Jurkat, Clone E6-1 (cell line): Measurements from ENCODE around the gene LDLRAD4.

ENCODE experiments used
- DNase-seq: peaks from one replicate; pipeline ENCODE4 v3.0.0-alpha.2; 2011; ENCODE audit warnings: low read depth, low spot score
- H3K4me3 ChIP-seq: 2 replicates; pipeline ENCODE4 v1.5.1; 2011; ENCODE audit warnings: mild to moderate bottlenecking, low read length, control low read depth, moderate library complexity

Gene LDLRAD4

GRCh38 chr18:13551305-13551603, 332.7 kb downstream of the LDLRAD4 start:
- H3K4me3 ChIP-seq: no peak overlapping the region
- DNase-seq: no peak

- no peak overlapping the region for H3K4me3 ChIP-seq
- DNase-seq: no peak
Measured at GRCh38 chr18:13551841-13552733, 333.5 kb downstream of the LDLRAD4 start.

- H3K4me3 ChIP-seq: no peak overlapping the region
- no peak for DNase-seq
Measured at GRCh38 chr18:13553449-13553848, 334.9 kb downstream of the LDLRAD4 start.

GRCh38 chr18:13555192-13555591, 336.6 kb downstream of the LDLRAD4 start:
- H3K4me3 ChIP-seq: no peak overlapping the region
- DNase-seq: no peak

- DNase-seq: no peak
- H3K4me3 ChIP-seq: no peak overlapping the region
Measured at GRCh38 chr18:13555865-13556264, 337.3 kb downstream of the LDLRAD4 start.

- no peak for DNase-seq
- no peak overlapping the region for H3K4me3 ChIP-seq
Measured at GRCh38 chr18:13556502-13556901, 337.9 kb downstream of the LDLRAD4 start.

- DNase-seq: peak; percentile 54
Measured at GRCh38 chr18:13558124-13558523, 339.6 kb downstream of the LDLRAD4 start.

GRCh38 chr18:13558790-13559189, 340.2 kb downstream of the LDLRAD4 start:
- H3K4me3 ChIP-seq: no peak overlapping the region
- no peak for DNase-seq

More at GRCh38 chr18:13558124-13558523, 339.6 kb downstream of the LDLRAD4 start:
- no peak overlapping the region for H3K4me3 ChIP-seq

GRCh38 chr18:13559754-13560153, 341.2 kb downstream of the LDLRAD4 start:
- no peak overlapping the region for H3K4me3 ChIP-seq
- DNase-seq: no peak

GRCh38 chr18:13560306-13560705, 341.7 kb downstream of the LDLRAD4 start:
- DNase-seq: no peak
- H3K4me3 ChIP-seq: no peak overlapping the region

- H3K4me3 ChIP-seq: no peak overlapping the region
- DNase-seq: no peak
Measured at GRCh38 chr18:13562494-13563029, 344.0 kb downstream of the LDLRAD4 start.

- no peak overlapping the region for H3K4me3 ChIP-seq
- DNase-seq: no peak
Measured at GRCh38 chr18:13563390-13563805, 344.8 kb downstream of the LDLRAD4 start.

- no peak overlapping the region for H3K4me3 ChIP-seq
- no peak for DNase-seq
Measured at GRCh38 chr18:13564579-13564978, 346.0 kb downstream of the LDLRAD4 start.

- no peak overlapping the region for H3K4me3 ChIP-seq
- no peak for DNase-seq
Measured at GRCh38 chr18:13565228-13565627, 346.7 kb downstream of the LDLRAD4 start.

- H3K4me3 ChIP-seq: no peak overlapping the region
- no peak for DNase-seq
Measured at GRCh38 chr18:13566941-13567746, 348.6 kb downstream of the LDLRAD4 start.

- no peak for DNase-seq
- no peak overlapping the region for H3K4me3 ChIP-seq
Measured at GRCh38 chr18:13568443-13569392, 350.2 kb downstream of the LDLRAD4 start.

GRCh38 chr18:13570216-13570615, 351.7 kb downstream of the LDLRAD4 start:
- no peak for DNase-seq
- H3K4me3 ChIP-seq: no peak overlapping the region

GRCh38 chr18:13570856-13571495, 352.4 kb downstream of the LDLRAD4 start:
- no peak for DNase-seq
- no peak overlapping the region for H3K4me3 ChIP-seq

- DNase-seq: no peak
- no peak overlapping the region for H3K4me3 ChIP-seq
Measured at GRCh38 chr18:13572148-13572547, 353.6 kb downstream of the LDLRAD4 start.
